Suprapubic skin (tissue), 4 donors: ENCODE data around the gene FAM177B. TPM values are rescaled to one million over a fixed set of nuclear protein-coding genes. Genes with fewer than 3 reads are reported as not detected.

Experiments
- DNase-seq, 2 donors: peaks; one replicate each; pipeline ENCODE4 v3.0.0-alpha.2; 2019; ENCODE audit warnings: low spot score in 2 of 2
- H3K27ac ChIP-seq: fragments of 200-600 bp; sonication (generic); one replicate; pipeline ENCODE4 v1.5.1; 2019
- H3K27me3 ChIP-seq: fragments of 200-600 bp; sonication (generic); one replicate; pipeline ENCODE4 v1.5.1; 2019
- H3K36me3 ChIP-seq: fragments of 200-600 bp; sonication (generic); one replicate; pipeline ENCODE4 v1.5.1; 2019
- H3K4me1 ChIP-seq: fragments of 200-600 bp; sonication (generic); one replicate; pipeline ENCODE4 v1.5.1; 2019
- H3K4me3 ChIP-seq: fragments of 200-600 bp; sonication (generic); one replicate; pipeline ENCODE4 v1.5.1; 2019; ENCODE audit warnings: mild to moderate bottlenecking
- H3K9me3 ChIP-seq: fragments of 200-600 bp; sonication (generic); one replicate; pipeline ENCODE4 v1.5.1; 2019
- CTCF ChIP-seq, 2 donors: fragments of 200-600 bp in 1 of 2; fragments of 450-650 bp in 1 of 2; sonication (generic) in 1 of 2; IDR thresholded peaks; one replicate each; pipeline ENCODE4 v1.5.1; 2016 to 2019; ENCODE audit warnings: antibody characterized with exemption in 2 of 2, mild to moderate bottlenecking in 1 of 2, moderate library complexity in 1 of 2
- EP300 ChIP-seq: sonication (generic); formaldehyde crosslinking; IDR thresholded peaks from one replicate; pipeline ENCODE4 v1.6.1; 2017; ENCODE audit warnings: antibody characterized with exemption
- POLR2A ChIP-seq, 2 donors: fragments of 450-650 bp; IDR thresholded peaks; one replicate each; pipeline ENCODE4 v1.6.1; 2017; ENCODE audit warnings: antibody characterized with exemption in 2 of 2, mild to moderate bottlenecking in 2 of 2, moderate library complexity in 2 of 2
- POLR2AphosphoS5 ChIP-seq, 3 donors: sonication (generic); formaldehyde crosslinking; IDR thresholded peaks; one replicate each; pipeline ENCODE4 v1.6.1; 2017; ENCODE audit warnings: antibody characterized with exemption in 3 of 3
- WGBS: methylation state at CpG from one replicate; pipeline ENCODE4 v1.1.5; 2018; 5-methylcytosine and 5-hydroxymethylcytosine counted together
- total RNA-seq, 4 donors: library from RNA; depleted of rRNA; stranded (reverse); fragments of >200 nt; gene quantifications; one replicate each; pipeline ENCODE4 v1.1.0, GENCODE V29; 2016

Gene FAM177B
- total RNA-seq, 4 donors from 2014 or later: 2.0 TPM; not detected in 3

DNA sequence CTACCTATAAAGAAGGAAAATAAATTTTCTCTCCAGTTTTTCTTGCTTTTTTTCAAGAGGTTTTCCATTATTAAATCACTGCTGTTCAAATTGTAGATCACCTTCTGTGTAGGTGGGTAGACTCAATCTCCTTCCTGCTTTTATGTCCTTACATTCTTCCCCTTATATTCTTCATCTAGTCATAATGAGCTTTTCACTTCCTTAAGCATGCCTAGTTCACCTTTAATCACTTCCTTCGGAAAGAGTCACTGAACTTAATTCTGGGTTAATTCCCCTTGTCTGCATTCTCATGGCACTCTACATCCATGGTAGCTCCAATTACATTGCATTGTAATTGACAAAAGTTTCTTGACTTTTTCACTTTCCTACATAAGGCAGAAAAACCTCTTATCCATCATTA, 6.1 kb upstream of the FAM177B start:
- no peaks in the 10 kb centered on the region for H3K9me3 ChIP-seq
- no peaks in the 10 kb centered on the region for H3K4me1 ChIP-seq
- no peak for DNase-seq
- no peaks in the 10 kb centered on the region for H3K27me3 ChIP-seq
- TF ChIP-seq EP300 (no peak), POLR2A (IDR thresholded peaks at IDR 0.05) (no peak), POLR2AphosphoS5 (IDR thresholded peaks at IDR 0.05) (no peak), CTCF (IDR thresholded peaks at IDR 0.05) (no peak)
- H3K4me3 ChIP-seq: no peak overlapping the region
- peaks cover 97% of the 10 kb centered on the region for H3K36me3 ChIP-seq
- 92% methylated on average over 1 of the region's 1 CpG for WGBS
- no peak overlapping the region for H3K27ac ChIP-seq

- TF ChIP-seq POLR2AphosphoS5 (IDR thresholded peaks at IDR 0.05): no peak
- TF ChIP-seq POLR2A (IDR thresholded peaks at IDR 0.05): no peak
- TF ChIP-seq CTCF (IDR thresholded peaks at IDR 0.05): no peak
- TF ChIP-seq EP300: no peak
- H3K27me3 ChIP-seq: no peaks in the 10 kb centered on the region
- peaks cover 88% of the 10 kb centered on the region for H3K36me3 ChIP-seq
- no peak for DNase-seq
- no peak overlapping the region for H3K4me3 ChIP-seq
- no peaks in the 10 kb centered on the region for H3K4me1 ChIP-seq
- H3K27ac ChIP-seq: no peak overlapping the region
- WGBS: 91% methylated on average over 3 of the region's 3 CpGs
- H3K9me3 ChIP-seq: no peaks in the 10 kb centered on the region
Measured at GRCh38 chr1:222732216-222733159, 4.5 kb upstream of the FAM177B start.

DNA sequence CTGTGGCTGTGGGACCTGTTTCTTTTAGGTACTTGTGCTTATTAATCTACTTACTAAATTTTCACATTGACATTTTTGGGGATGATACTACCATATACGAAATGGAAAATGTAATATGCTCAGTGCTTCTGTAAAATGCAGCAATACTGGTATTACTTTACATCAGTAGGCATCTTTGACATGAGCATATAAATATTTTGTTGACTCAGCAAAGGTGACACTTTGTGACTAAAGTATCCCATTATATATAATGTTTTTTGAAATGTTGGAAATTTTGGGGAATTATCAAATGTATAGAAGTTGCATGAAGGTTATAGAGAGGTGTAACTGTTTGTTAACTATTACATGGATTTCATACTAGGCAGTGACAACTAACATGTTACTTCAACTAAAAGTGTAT, 2.3 kb upstream of the FAM177B start:
- no peak for TF ChIP-seq POLR2A (IDR thresholded peaks at IDR 0.05)
- TF ChIP-seq EP300: no peak
- no peak for TF ChIP-seq CTCF (IDR thresholded peaks at IDR 0.05)
- TF ChIP-seq POLR2AphosphoS5 (IDR thresholded peaks at IDR 0.05): no peak
- Histone ChIP-seq H3K4me3 (no peak overlapping the region), H3K9me3 (no peaks in the 10 kb centered on the region), H3K36me3 (peaks cover 65% of the 10 kb centered on the region), H3K4me1 (peaks cover 5% of the 10 kb centered on the region), H3K27ac (no peak overlapping the region), H3K27me3 (no peaks in the 10 kb centered on the region)
- no peak for DNase-seq
- WGBS: 85% methylated on average over 1 of the region's 1 CpG

GRCh38 chr1:222736470-222736869, 532 bp upstream of the FAM177B start:
- DNase-seq: no peak
- Histone ChIP-seq H3K9me3 (no peaks in the 10 kb centered on the region), H3K4me3 (no peak overlapping the region), H3K27me3 (no peaks in the 10 kb centered on the region), H3K36me3 (peaks cover 48% of the 10 kb centered on the region), H3K27ac (no peak overlapping the region), H3K4me1 (peaks cover 5% of the 10 kb centered on the region)
- TF ChIP-seq POLR2AphosphoS5 (IDR thresholded peaks at IDR 0.05): no peak
- TF ChIP-seq EP300: no peak
- no peak for TF ChIP-seq CTCF (IDR thresholded peaks at IDR 0.05)
- TF ChIP-seq POLR2A (IDR thresholded peaks at IDR 0.05): no peak
- 71% methylated on average over 5 of the region's 5 CpGs for WGBS

DNA sequence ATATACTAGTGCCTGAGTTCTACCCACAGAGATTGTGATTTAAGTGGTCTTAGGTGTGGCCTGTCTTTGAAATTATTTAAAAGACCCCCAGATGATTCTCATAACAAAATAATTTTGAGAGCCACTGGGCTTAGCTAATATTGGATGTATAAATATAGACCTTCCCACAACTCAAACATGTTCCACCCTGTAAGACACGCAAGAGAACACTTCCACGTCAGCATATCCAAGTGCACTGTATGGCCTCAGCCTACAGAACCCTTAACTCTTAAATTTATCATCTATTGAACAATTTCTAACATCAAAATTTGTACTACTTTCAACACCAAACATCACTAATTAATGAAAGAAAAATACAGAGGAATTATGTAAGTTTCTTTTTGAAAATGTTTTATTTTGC, 2.5 kb downstream of the FAM177B start:
- DNase-seq: no peak
- peaks cover 5% of the 10 kb centered on the region for H3K4me1 ChIP-seq
- H3K36me3 ChIP-seq: peaks cover 18% of the 10 kb centered on the region
- no peak overlapping the region for H3K4me3 ChIP-seq
- H3K27me3 ChIP-seq: no peaks in the 10 kb centered on the region
- H3K27ac ChIP-seq: no peak overlapping the region
- WGBS: 65% methylated on average over 2 of the region's 2 CpGs
- no peaks in the 10 kb centered on the region for H3K9me3 ChIP-seq
- TF ChIP-seq POLR2A (IDR thresholded peaks at IDR 0.05) (no peak), CTCF (IDR thresholded peaks at IDR 0.05) (no peak), POLR2AphosphoS5 (IDR thresholded peaks at IDR 0.05) (no peak), EP300 (no peak)
